Chondrocyte (in vitro differentiated cells): ENCODE results near the gene ONECUT3. TPM values are rescaled to one million over a fixed set of nuclear protein-coding genes. Genes with fewer than 3 reads are reported as not detected.

Source experiments
- DNase-seq: peaks from one replicate; pipeline ENCODE4 v3.0.0; 2021; ENCODE audit warnings: mixed read lengths, low spot score
- H3K27ac Mint-ChIP-seq: one replicate; pipeline ENCODE4 v1.8.0; 2021; ENCODE audit warnings: mild to moderate bottlenecking, moderate library complexity, mixed read lengths; ENCODE audit not compliant: unreplicated experiment
- H3K27me3 Mint-ChIP-seq: 2 replicates; pipeline ENCODE4 v1.8.0; 2021; ENCODE audit warnings: low read depth, mixed read lengths
- H3K36me3 Mint-ChIP-seq: 2 replicates; pipeline ENCODE4 v1.8.0; 2021; ENCODE audit warnings: low read depth, mixed read lengths
- H3K4me1 Mint-ChIP-seq: 2 replicates; pipeline ENCODE4 v1.8.0; 2021; ENCODE audit warnings: low read depth, mild to moderate bottlenecking, mixed read lengths
- H3K4me3 Mint-ChIP-seq: one replicate; pipeline ENCODE4 v1.8.0; 2021; ENCODE audit warnings: mild to moderate bottlenecking, moderate library complexity, mixed read lengths; ENCODE audit not compliant: unreplicated experiment
- H3K9me3 Mint-ChIP-seq: 2 replicates; pipeline ENCODE4 v1.8.0; 2021; ENCODE audit warnings: low read depth, mixed read lengths
- CTCF ChIP-seq: fragments of 200-600 bp; sonication (generic); IDR thresholded peaks from 2 replicates; pipeline ENCODE4 v1.5.0; 2021; ENCODE audit warnings: antibody characterized with exemption, mild to moderate bottlenecking, moderate library complexity
- total RNA-seq: library from RNA; stranded (reverse); gene quantifications from 3 replicates; pipeline ENCODE4 v1.2.1, GENCODE V29; 2021

Gene ONECUT3
- total RNA-seq, 1 donor from 2014 or later: not detected

DNA sequence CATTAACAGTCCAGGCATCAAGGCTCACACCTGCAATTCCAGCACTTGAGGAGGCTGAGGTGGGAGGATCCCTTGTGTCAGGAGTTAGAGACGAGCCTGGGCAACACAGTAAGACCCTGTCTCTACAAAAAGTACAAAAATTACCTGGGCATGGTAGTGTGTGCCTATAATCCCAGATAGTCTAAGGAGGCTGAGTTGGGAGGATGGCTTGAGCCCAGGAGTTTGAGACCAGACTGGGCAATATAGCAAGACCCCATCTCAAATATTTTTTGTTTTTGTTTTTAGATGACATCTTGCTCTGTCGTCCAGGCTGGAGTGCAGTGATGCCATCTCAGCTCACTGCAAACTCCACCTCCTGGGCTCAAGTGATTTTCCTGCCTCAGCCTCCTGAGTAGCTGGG, 40.1 kb upstream of the ONECUT3 start:
- Mint-ChIP-seq H3K27ac (no peak overlapping the region), H3K4me3 (no peak overlapping the region), H3K36me3 (peaks cover 2% of the 10 kb centered on the region), H3K9me3 (no peaks in the 10 kb centered on the region), H3K4me1 (no peaks in the 10 kb centered on the region), H3K27me3 (peaks cover 39% of the 10 kb centered on the region)
- TF ChIP-seq CTCF: no peak
- no peak for DNase-seq

DNA sequence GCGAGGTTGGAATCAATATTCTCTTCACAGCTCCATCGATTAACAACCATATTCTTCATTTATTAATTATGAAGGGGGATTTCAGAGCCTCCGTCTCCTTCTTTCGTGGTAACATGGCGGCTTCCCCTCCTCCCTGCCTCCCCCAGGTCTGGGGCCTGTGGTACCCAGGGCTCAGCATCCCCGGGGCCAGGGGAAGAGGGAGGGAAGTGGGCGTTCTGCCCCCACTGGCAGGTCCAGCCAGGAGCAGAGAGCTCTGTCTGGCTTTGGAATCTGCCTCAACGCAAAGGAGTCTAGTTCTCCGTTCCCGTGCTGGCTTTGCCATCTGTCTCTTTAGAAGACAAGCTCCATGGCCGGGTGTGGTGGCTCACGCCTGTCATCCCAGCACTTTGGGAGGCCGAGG, 37.8 kb upstream of the ONECUT3 start:
- TF ChIP-seq CTCF: no peak
- DNase-seq: no peak
- Mint-ChIP-seq H3K36me3 (peaks cover 2% of the 10 kb centered on the region), H3K4me3 (no peak overlapping the region), H3K27me3 (peaks cover 39% of the 10 kb centered on the region), H3K4me1 (no peaks in the 10 kb centered on the region), H3K9me3 (no peaks in the 10 kb centered on the region), H3K27ac (no peak overlapping the region)

- no peak for TF ChIP-seq CTCF
- H3K4me3 Mint-ChIP-seq: no peak overlapping the region
- H3K27me3 Mint-ChIP-seq: peaks cover 48% of the 10 kb centered on the region
- H3K36me3 Mint-ChIP-seq: peaks cover 2% of the 10 kb centered on the region
- DNase-seq: no peak
- H3K4me1 Mint-ChIP-seq: no peaks in the 10 kb centered on the region
- no peaks in the 10 kb centered on the region for H3K9me3 Mint-ChIP-seq
- no peak overlapping the region for H3K27ac Mint-ChIP-seq
Measured at GRCh38 chr19:1717200-1717969, 35.9 kb upstream of the ONECUT3 start.

DNA sequence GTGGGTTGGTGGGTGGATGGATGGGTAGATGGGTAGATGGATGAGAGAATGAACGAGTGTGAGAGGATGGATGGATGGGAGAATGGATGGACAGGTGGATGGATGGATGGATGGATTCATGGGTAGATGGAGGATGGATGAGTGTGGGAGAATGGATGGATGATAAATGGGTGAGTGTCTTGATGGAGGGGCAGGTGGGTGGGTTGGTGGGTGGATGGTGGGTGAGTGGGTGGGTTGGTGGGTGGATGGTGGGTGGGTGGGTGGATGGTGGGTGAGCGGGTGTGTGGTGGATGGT, 35.4 kb upstream of the ONECUT3 start:
- H3K4me3 Mint-ChIP-seq: no peak overlapping the region
- H3K4me1 Mint-ChIP-seq: no peaks in the 10 kb centered on the region
- TF ChIP-seq CTCF: no peak
- no peaks in the 10 kb centered on the region for H3K9me3 Mint-ChIP-seq
- peaks cover 2% of the 10 kb centered on the region for H3K36me3 Mint-ChIP-seq
- peaks cover 48% of the 10 kb centered on the region for H3K27me3 Mint-ChIP-seq
- DNase-seq: no peak
- H3K27ac Mint-ChIP-seq: no peak overlapping the region

DNA sequence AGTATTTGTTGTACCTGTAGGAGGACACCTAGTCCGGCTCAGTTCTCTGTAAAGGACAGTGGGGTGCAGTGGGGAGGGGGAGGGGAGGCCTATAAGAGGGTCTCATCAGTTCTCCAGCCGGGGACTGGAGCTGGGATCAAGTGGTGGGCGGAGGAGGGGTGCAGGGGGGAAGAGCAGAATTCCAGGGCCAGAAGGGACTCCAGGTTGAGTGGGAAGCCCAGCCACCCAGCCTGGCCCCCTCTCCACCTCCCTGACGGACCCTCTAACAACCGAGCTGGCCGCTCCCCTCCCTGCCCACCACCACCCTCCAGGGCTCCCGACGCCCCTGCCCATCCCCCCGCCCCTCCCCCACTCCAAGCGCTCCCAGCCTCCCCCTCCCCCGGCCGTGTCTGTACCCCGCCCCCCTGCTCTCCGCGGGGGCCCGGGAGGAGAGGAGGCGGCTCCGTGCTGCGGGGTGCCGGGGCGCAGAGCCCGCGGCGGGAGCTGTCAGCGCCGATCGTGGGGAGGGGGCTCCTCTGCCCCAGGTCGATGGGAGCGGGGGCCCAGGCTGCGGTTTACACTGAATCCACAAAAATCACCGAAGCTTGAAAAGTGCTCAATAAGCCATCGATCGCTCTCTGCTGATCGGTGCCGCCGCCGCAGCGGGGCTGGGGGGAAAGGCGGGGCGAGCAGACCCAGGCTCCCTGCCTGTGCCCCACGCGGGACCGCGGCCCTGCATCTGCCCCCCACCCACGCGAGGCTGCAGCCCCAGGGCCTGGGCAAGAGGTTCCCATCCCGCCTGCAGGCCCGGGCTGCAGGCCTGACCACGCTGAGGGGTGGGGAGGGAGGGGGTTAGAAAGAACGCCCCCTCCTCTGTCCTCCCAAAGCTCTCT, 34.6 kb upstream of the ONECUT3 start:
- TF ChIP-seq CTCF: no peak
- H3K27me3 Mint-ChIP-seq: peaks cover 46% of the 10 kb centered on the region
- H3K4me3 Mint-ChIP-seq: no peak overlapping the region
- peaks cover 2% of the 10 kb centered on the region for H3K36me3 Mint-ChIP-seq
- no peaks in the 10 kb centered on the region for H3K9me3 Mint-ChIP-seq
- DNase-seq: no peak
- H3K4me1 Mint-ChIP-seq: no peaks in the 10 kb centered on the region
- no peak overlapping the region for H3K27ac Mint-ChIP-seq
